H1 (cell line): ENCODE results near the gene ARNT2. TPM values are rescaled to one million over a fixed set of nuclear protein-coding genes. Genes with fewer than 3 reads are reported as not detected.

Experiments
- CTCF ChIA-PET: fragments of 300-600 bp; sonication (Branson Sonifier 250); formaldehyde crosslinking; loops from one replicate; lab custom pipeline; 2021; ENCODE audit not compliant: partially characterized antibody; lab: Charles Lee
- POLR2A ChIA-PET: fragments of 300-600 bp; sonication (Branson Sonifier 250); formaldehyde crosslinking; loops from one replicate; lab custom pipeline; 2021; ENCODE audit warnings: inconsistent platforms; ENCODE audit not compliant: partially characterized antibody; lab: Charles Lee
- DNase-seq, 2 experiments: peaks; one replicate each; pipeline versions ENCODE4 v3.0.0 to v3.0.0-alpha.2; 2010 to 2022; ENCODE audit warnings: low spot score in 2 of 2, low read depth in 1 of 2, mixed read lengths in 1 of 2
- FAIRE-seq: peaks from 2 replicates; lab custom pipeline; 2011; peaks lifted over from hg19 to GRCh38; lab: Jason Lieb, UNC
- H2AFZ ChIP-seq: 2 replicates; pipeline ENCODE4 v1.8.1; 2012; ENCODE audit warnings: low read length, inconsistent platforms
- H2AK5ac ChIP-seq: 2 replicates; pipeline ENCODE4 v1.6.1; 2013; ENCODE audit warnings: low read depth, low read length
- H2BK120ac ChIP-seq: replicated peaks from 2 replicates; pipeline ENCODE3; 2013; ENCODE audit warnings: low read depth, low read length, inconsistent platforms
- H2BK12ac ChIP-seq: 2 replicates; pipeline ENCODE4 v1.6.1; 2013; ENCODE audit warnings: low read depth, low read length
- H2BK15ac ChIP-seq: 2 replicates; pipeline ENCODE4 v1.6.1; 2013; ENCODE audit warnings: low read length
- H2BK20ac ChIP-seq: 2 replicates; pipeline ENCODE4 v1.6.1; 2013; ENCODE audit warnings: low read length
- H2BK5ac ChIP-seq: 2 replicates; pipeline ENCODE4 v1.6.1; 2013; ENCODE audit warnings: low read depth, low read length
- H3K14ac ChIP-seq: 2 replicates; pipeline ENCODE4 v1.6.1; 2013; ENCODE audit warnings: inconsistent platforms; ENCODE audit not compliant: insufficient read length
- H3K18ac ChIP-seq: 2 replicates; pipeline ENCODE4 v1.6.1; 2013; ENCODE audit warnings: low read length; ENCODE audit errors: extremely low read depth
- H3K23ac ChIP-seq: 2 replicates; pipeline ENCODE4 v1.6.1; 2013; ENCODE audit warnings: inconsistent platforms; ENCODE audit not compliant: insufficient read length
- H3K23me2 ChIP-seq: 2 replicates; pipeline ENCODE4 v1.6.1; 2013; ENCODE audit warnings: low read depth, low read length
- H3K27ac ChIP-seq: 2 replicates; pipeline ENCODE4 v1.6.1; 2011; ENCODE audit warnings: low read depth, low read length, inconsistent platforms
- H3K27me3 ChIP-seq, 4 experiments: replicated peaks in 1 of 4; 1 replicate in 1 of 4; 2 replicates in 3 of 4; pipeline versions ENCODE4 v1.6.1 to v1.8.1; 2011 to 2013; ENCODE audit warnings: low read length in 3 of 4, mild to moderate bottlenecking in 3 of 4, inconsistent platforms in 2 of 4, mixed read lengths in 2 of 4, moderate library complexity in 1 of 4; ENCODE audit not compliant: control insufficient read depth in 3 of 4, insufficient read depth in 3 of 4; ENCODE audit errors: extremely low read depth in 1 of 4
- H3K36me3 ChIP-seq, 4 experiments: 2 replicates each; pipeline versions ENCODE4 v1.6.1 to v1.8.1; 2011 to 2013; ENCODE audit warnings: mild to moderate bottlenecking in 4 of 4, low read length in 3 of 4, moderate library complexity in 2 of 4, control low read depth in 1 of 4, inconsistent platforms in 1 of 4; ENCODE audit not compliant: insufficient read depth in 4 of 4, control insufficient read depth in 2 of 4
- H3K4ac ChIP-seq: replicated peaks from 2 replicates; pipeline ENCODE3; 2013; ENCODE audit warnings: low read length, low read depth, mixed read lengths, inconsistent platforms; ENCODE audit not compliant: insufficient read length
- H3K4me1 ChIP-seq, 4 experiments: replicated peaks in 1 of 4; 1 replicate in 1 of 4; 2 replicates in 3 of 4; pipeline versions ENCODE4 v1.6.1 to v1.8.1; 2011 to 2013; ENCODE audit warnings: low read length in 3 of 4, inconsistent platforms in 2 of 4, mixed read lengths in 1 of 4; ENCODE audit not compliant: insufficient read depth in 4 of 4, control insufficient read depth in 3 of 4
- H3K4me2 ChIP-seq, 2 experiments: 2 replicates each; pipeline versions ENCODE4 v1.6.1 to v1.8.1; 2011 to 2013; ENCODE audit warnings: low read depth in 2 of 2, low read length in 2 of 2, control low read depth in 1 of 2, inconsistent platforms in 1 of 2, mild to moderate bottlenecking in 1 of 2; ENCODE audit not compliant: insufficient read depth in 1 of 2
- H3K4me3 ChIP-seq, 4 experiments: fragments of 200-600, 300-600 bp in 1 of 4; sonication (generic), shearing (Covaris generic), sonication (Bioruptor Twin) in 1 of 4; 2 replicates each; pipeline versions ENCODE4 v1.5.1 to v1.8.1; 2011 to 2016; ENCODE audit warnings: low read length in 4 of 4, low read depth in 3 of 4, control low read depth in 2 of 4, inconsistent platforms in 2 of 4, mild to moderate bottlenecking in 2 of 4, mixed read lengths in 1 of 4, moderate library complexity in 1 of 4; ENCODE audit not compliant: insufficient read depth in 2 of 4; ENCODE audit errors: extremely low read depth in 1 of 4
- H3K56ac ChIP-seq: replicated peaks from 2 replicates; pipeline ENCODE3; 2013; ENCODE audit warnings: low read depth, mild to moderate bottlenecking, mixed read lengths, low read length, inconsistent platforms; ENCODE audit not compliant: insufficient read length
- H3K79me1 ChIP-seq: 2 replicates; pipeline ENCODE4 v1.6.1; 2013; ENCODE audit warnings: low read depth, low read length, control low read depth
- H3K79me2 ChIP-seq, 2 experiments: 2 replicates each; pipeline versions ENCODE4 v1.6.1 to v1.8.1; 2012 to 2013; ENCODE audit warnings: low read length in 2 of 2, mild to moderate bottlenecking in 2 of 2, inconsistent platforms in 1 of 2; ENCODE audit not compliant: insufficient read depth in 2 of 2, control insufficient read depth in 1 of 2
- H3K9ac ChIP-seq, 4 experiments: replicated peaks in 1 of 4; 1 replicate in 1 of 4; 2 replicates in 3 of 4; pipeline versions ENCODE4 v1.6.1 to v1.8.1; 2011 to 2013; ENCODE audit warnings: low read depth in 3 of 4, low read length in 3 of 4, control low read depth in 2 of 4, mild to moderate bottlenecking in 2 of 4, moderate library complexity in 2 of 4, inconsistent platforms in 1 of 4; ENCODE audit errors: extremely low read depth in 1 of 4
- H3K9me3 ChIP-seq, 2 experiments: 2 replicates each; pipeline versions ENCODE4 v1.6.1 to v1.8.1; 2012 to 2013; ENCODE audit warnings: mild to moderate bottlenecking in 2 of 2, moderate library complexity in 2 of 2, control low read depth in 1 of 2, inconsistent platforms in 1 of 2, low read depth in 1 of 2, low read length in 1 of 2, mixed read lengths in 1 of 2; ENCODE audit not compliant: insufficient read depth in 2 of 2
- H4K20me1 ChIP-seq, 2 experiments: replicated peaks in 1 of 2; 2 replicates each; pipeline versions ENCODE3 to v1.8.1; 2011 to 2013; ENCODE audit warnings: inconsistent platforms in 2 of 2, low read length in 2 of 2, mild to moderate bottlenecking in 1 of 2; ENCODE audit not compliant: insufficient read depth in 2 of 2, control insufficient read depth in 1 of 2
- H4K5ac ChIP-seq: 2 replicates; pipeline ENCODE4 v1.6.1; 2013; ENCODE audit warnings: low read length, low read depth, mixed read lengths, inconsistent platforms; ENCODE audit not compliant: insufficient read length
- H4K8ac ChIP-seq: 2 replicates; pipeline ENCODE4 v1.8.0; 2013; ENCODE audit warnings: mild to moderate bottlenecking, moderate library complexity, low read length, inconsistent platforms; ENCODE audit not compliant: insufficient read depth; ENCODE audit errors: extremely low read depth
- H4K91ac ChIP-seq: replicated peaks from 2 replicates; pipeline ENCODE3; 2013; ENCODE audit warnings: low read length, mixed read lengths, inconsistent platforms; ENCODE audit not compliant: insufficient read length
- E2F6 ChIP-seq: IDR thresholded peaks from 2 replicates; pipeline ENCODE4 v1.6.1; 2012; ENCODE audit warnings: inconsistent platforms
- EP300 ChIP-seq, 2 experiments: IDR thresholded peaks; 1 replicate in 1 of 2; 2 replicates in 1 of 2; pipeline ENCODE4 v1.6.1; 2011 to 2012; ENCODE audit warnings: low read depth in 2 of 2, low read length in 2 of 2, mild to moderate bottlenecking in 2 of 2, borderline replicate concordance in 1 of 2, inconsistent platforms in 1 of 2, moderate library complexity in 1 of 2
- KDM5A ChIP-seq: fragments of 200-600 bp; IDR thresholded peaks from 2 replicates; pipeline ENCODE4 v1.7.1; 2012; ENCODE audit warnings: mild to moderate bottlenecking, low read length, inconsistent platforms, mixed read lengths
- MAFK ChIP-seq: IDR thresholded peaks from 2 replicates; pipeline ENCODE4 v1.6.1; 2012; ENCODE audit warnings: low read depth, mild to moderate bottlenecking, improper control_type of control experiment, low read length
- SAP30 ChIP-seq: fragments of 300-600 bp; sonication (generic); IDR thresholded peaks from 2 replicates; pipeline ENCODE4 v1.7.1; 2012; ENCODE audit warnings: low read length, moderate library complexity, mild to moderate bottlenecking, inconsistent platforms; ENCODE audit not compliant: insufficient read depth, insufficient replicate concordance
- SIN3A ChIP-seq, 2 experiments: IDR thresholded peaks in 1 of 2; conservative IDR thresholded peaks in 1 of 2; 2 replicates each; pipeline ENCODE4 v1.6.1; 2011 to 2012; ENCODE audit warnings: low read length in 2 of 2, improper control_type of control experiment in 1 of 2, low read depth in 1 of 2, mild to moderate bottlenecking in 1 of 2
- TBP ChIP-seq: IDR thresholded peaks from 2 replicates; pipeline ENCODE4 v1.6.1; 2011; ENCODE audit warnings: low read depth, low read length, improper control_type of control experiment
- WGBS, 2 experiments: shearing (Covaris generic) in 1 of 2; methylation state at CpG; one replicate each; pipeline versions ENCODE4 v1.1.6 to v1.1.7; 2013 to 2015; ENCODE audit warnings: low lambda C conversion rate in 2 of 2, mixed read lengths in 2 of 2, inconsistent platforms in 1 of 2, low coverage in 1 of 2, missing lambda C conversion rate in 1 of 2; ENCODE audit not compliant: insufficient replicate concordance in 2 of 2, insufficient coverage in 1 of 2, insufficient read length in 1 of 2; ENCODE audit errors: extremely low coverage in 1 of 2, missing lambda C conversion rate in 1 of 2; 5-methylcytosine and 5-hydroxymethylcytosine counted together
- polyA plus RNA-seq, 7 experiments: library from polyadenylated mRNA; depleted of rRNA in 3 of 7; stranded (reverse) in 5 of 7; unstranded in 2 of 7; fragments of >200 nt in 5 of 7; fragments of 200-250 nt in 2 of 7; gene quantifications; 1 replicate in 5 of 7; 2 replicates in 1 of 7; 4 replicates in 1 of 7; pipeline versions ENCODE4 v1.2.1 to v1.2.3, GENCODE V29; 2011 to 2013; ENCODE audit warnings: missing spikeins in 2 of 7, mixed read lengths in 2 of 7
- total RNA-seq: library from RNA; stranded (reverse); fragmentation: NEBNext Ultra II Directional; extraction: Animal tissue kit (Norgen Biotek cat#: 25700); gene quantifications from 2 replicates; pipeline ENCODE4 v1.2.1, GENCODE V29; 2021
- TF ChIP-seq, protein P1 (sequence below): IDR thresholded peaks from 2 replicates; pipeline ENCODE4 v1.6.1; 2012; ENCODE audit warnings: low read length, inconsistent platforms

The ARNT2 gene
- total and polyA plus RNA-seq, 2 of the 8 experiments (the other 6 are each of a cell fraction or from before 2014, with no cell fraction given), result 9.5 to 14.6 TPM

- H2AK5ac ChIP-seq, result no peak overlapping the region
- no peak overlapping the region for H4K91ac ChIP-seq
- no peaks in the 10 kb centered on the region for H3K36me3 ChIP-seq
- DNase-seq, result no peak
- H3K4me3 ChIP-seq, result no peak overlapping the region
- no peak overlapping the region for H3K18ac ChIP-seq
- CTCF ChIA-PET, result interaction anchor here (1.0 kb wide), 1 partner anchor 19 kb away, joined by 4 read pairs; no protein-coding TSS in a partner anchor
- H3K23ac ChIP-seq, result no peak overlapping the region
- H4K5ac ChIP-seq, result no peak overlapping the region
- H3K4me2 ChIP-seq, result no peak overlapping the region
- H4K8ac ChIP-seq, result no peak overlapping the region
- TF ChIP-seq E2F6, result no peak
- TF ChIP-seq KDM5A, result no peak
- no peak for TF ChIP-seq TBP
- TF ChIP-seq, protein P1, sequence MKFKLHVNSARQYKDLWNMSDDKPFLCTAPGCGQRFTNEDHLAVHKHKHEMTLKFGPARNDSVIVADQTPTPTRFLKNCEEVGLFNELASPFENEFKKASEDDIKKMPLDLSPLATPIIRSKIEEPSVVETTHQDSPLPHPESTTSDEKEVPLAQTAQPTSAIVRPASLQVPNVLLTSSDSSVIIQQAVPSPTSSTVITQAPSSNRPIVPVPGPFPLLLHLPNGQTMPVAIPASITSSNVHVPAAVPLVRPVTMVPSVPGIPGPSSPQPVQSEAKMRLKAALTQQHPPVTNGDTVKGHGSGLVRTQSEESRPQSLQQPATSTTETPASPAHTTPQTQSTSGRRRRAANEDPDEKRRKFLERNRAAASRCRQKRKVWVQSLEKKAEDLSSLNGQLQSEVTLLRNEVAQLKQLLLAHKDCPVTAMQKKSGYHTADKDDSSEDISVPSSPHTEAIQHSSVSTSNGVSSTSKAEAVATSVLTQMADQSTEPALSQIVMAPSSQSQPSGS, result no peak
- no peak for TF ChIP-seq SAP30
- TF ChIP-seq MAFK, result no peak
- no peak for TF ChIP-seq SIN3A (conservative IDR thresholded peaks at IDR 0.05 in 1 of 2, IDR thresholded peaks at IDR 0.05 in 1 of 2; ENCODE audit: low read depth in 1 of 2, low read length in 2 of 2)
- TF ChIP-seq EP300 (IDR thresholded peaks at IDR 0.05; ENCODE audit: borderline replicate concordance in 1 of 2, low read depth in 2 of 2, low read length in 2 of 2), result no peak
- no peak overlapping the region for H2BK120ac ChIP-seq
- no peak overlapping the region for H3K14ac ChIP-seq
- no peak overlapping the region for H2BK12ac ChIP-seq
- no peaks in the 10 kb centered on the region for H3K23me2 ChIP-seq
- H3K79me2 ChIP-seq, result no peaks in the 10 kb centered on the region
- POLR2A ChIA-PET, result no interaction called here
- H3K27ac ChIP-seq, result no peak overlapping the region
- H3K4me1 ChIP-seq, result no peaks in the 10 kb centered on the region
- no peaks in the 10 kb centered on the region for H4K20me1 ChIP-seq
- no peak overlapping the region for H2BK15ac ChIP-seq
- 89% methylated on average over 2 of the region's 2 CpGs; no CpG with 5 or more reads in 1 of the 2 experiments for WGBS, 2 experiments
- no peak overlapping the region for H2BK5ac ChIP-seq
- no peaks in the 10 kb centered on the region for H3K27me3 ChIP-seq
- no peak overlapping the region for H3K56ac ChIP-seq
- H3K9me3 ChIP-seq, result no peaks in the 10 kb centered on the region
- no peaks in the 10 kb centered on the region for H3K79me1 ChIP-seq
- H3K9ac ChIP-seq, result no peak overlapping the region
- no peak overlapping the region for H2AFZ ChIP-seq
- H2BK20ac ChIP-seq, result no peak overlapping the region
- no peak for FAIRE-seq
- H3K4ac ChIP-seq, result no peak overlapping the region
Observed at GRCh38 chr15:80547264-80547663, 143.1 kb downstream of the ARNT2 start.
